Measurements from ENCODE around the gene ZNF805. TPM values are rescaled to one million over a fixed set of nuclear protein-coding genes. Genes with fewer than 3 reads are reported as not detected.

The ZNF805 gene
- total and polyA plus RNA-seq, 7 donors: under 0.01 to 21.6 (median 11.8) TPM

- Histone ChIP-seq H3K4me3 (no peak overlapping the region), H3K27ac (no peak overlapping the region), H3K27me3 (no peaks in the 10 kb centered on the region), H3K4me1 (no peaks in the 10 kb centered on the region), H3K9me3 (no peaks in the 10 kb centered on the region), H3K36me3 (peaks cover 0 to 32% (median 0%) of the 10 kb centered on the region in 4 donors)
- TF ChIP-seq EP300 (IDR thresholded peaks at IDR 0.05) (no peak), POLR2A (IDR thresholded peaks at IDR 0.05) (no peak), POLR2AphosphoS5 (IDR thresholded peaks at IDR 0.05) (no peak)
- TF ChIP-seq, protein P1, sequence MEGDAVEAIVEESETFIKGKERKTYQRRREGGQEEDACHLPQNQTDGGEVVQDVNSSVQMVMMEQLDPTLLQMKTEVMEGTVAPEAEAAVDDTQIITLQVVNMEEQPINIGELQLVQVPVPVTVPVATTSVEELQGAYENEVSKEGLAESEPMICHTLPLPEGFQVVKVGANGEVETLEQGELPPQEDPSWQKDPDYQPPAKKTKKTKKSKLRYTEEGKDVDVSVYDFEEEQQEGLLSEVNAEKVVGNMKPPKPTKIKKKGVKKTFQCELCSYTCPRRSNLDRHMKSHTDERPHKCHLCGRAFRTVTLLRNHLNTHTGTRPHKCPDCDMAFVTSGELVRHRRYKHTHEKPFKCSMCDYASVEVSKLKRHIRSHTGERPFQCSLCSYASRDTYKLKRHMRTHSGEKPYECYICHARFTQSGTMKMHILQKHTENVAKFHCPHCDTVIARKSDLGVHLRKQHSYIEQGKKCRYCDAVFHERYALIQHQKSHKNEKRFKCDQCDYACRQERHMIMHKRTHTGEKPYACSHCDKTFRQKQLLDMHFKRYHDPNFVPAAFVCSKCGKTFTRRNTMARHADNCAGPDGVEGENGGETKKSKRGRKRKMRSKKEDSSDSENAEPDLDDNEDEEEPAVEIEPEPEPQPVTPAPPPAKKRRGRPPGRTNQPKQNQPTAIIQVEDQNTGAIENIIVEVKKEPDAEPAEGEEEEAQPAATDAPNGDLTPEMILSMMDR (IDR thresholded peaks at IDR 0.05): no peak
- no peak for DNase-seq
- 93 to 96% methylated on average over 3 of the region's 3 CpGs for WGBS, 2 donors
- intact Hi-C loops (cut with DNase I): no loop called here
Observed at GRCh38 chr19:57262044-57262443, 21.6 kb downstream of the ZNF805 start.

DNA sequence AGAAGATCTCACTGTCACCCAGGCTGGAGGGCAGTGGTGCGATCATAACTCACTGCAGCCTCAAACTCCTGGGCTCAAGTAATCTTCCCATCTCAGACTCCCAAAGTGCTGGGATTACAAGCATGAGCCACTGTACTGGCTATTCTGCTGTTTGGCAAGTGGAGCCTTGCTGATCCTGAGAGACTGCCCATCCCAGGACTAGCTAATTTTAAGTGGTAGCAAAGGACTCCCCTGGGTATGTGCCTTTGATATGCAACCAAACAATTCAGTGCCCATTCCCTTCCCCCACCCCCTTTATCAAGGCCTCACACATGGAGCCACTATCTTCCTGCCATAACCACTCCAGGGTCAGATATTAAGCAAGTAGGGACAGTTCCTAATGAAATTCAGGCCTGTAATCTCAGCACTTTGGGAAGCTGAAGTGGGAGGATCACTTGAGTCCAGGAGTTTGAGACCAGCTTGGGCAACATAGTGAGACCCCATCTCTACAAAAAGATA lies 22.9 kb downstream of the ZNF805 start:
- no peak overlapping the region for H3K27ac ChIP-seq
- TF ChIP-seq POLR2AphosphoS5 (IDR thresholded peaks at IDR 0.05) (no peak), POLR2A (IDR thresholded peaks at IDR 0.05) (no peak), EP300 (IDR thresholded peaks at IDR 0.05) (no peak)
- TF ChIP-seq, protein P1 (IDR thresholded peaks at IDR 0.05): no peak
- DNase-seq: no peak
- no peaks in the 10 kb centered on the region for H3K9me3 ChIP-seq
- no peaks in the 10 kb centered on the region for H3K4me1 ChIP-seq
- intact Hi-C loops (cut with DNase I): no loop called here
- peaks cover 0 to 30% (median 0%) of the 10 kb centered on the region in 4 donors for H3K36me3 ChIP-seq
- 92 to 96% methylated on average over 1 of the region's 1 CpG for WGBS, 2 donors
- H3K4me3 ChIP-seq: no peak overlapping the region
- H3K27me3 ChIP-seq: no peaks in the 10 kb centered on the region

DNA sequence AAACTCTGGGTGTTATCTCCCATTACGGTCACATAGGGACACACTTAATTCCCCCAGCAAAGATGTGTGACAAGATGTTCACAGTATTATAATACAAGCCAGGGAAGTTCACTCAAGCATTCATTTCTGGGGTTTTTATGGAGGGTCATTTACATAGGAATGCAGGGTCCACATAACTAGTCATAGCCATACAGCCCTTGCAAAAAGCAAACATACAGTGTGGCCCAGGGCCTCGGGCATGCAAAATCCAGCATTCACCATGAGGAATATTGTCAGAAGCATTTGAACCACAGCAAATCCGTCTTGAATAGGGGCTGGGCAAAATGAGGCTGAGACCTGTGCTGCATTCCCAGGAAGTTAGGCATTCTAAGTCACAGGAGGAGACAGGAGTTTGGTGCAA lies 26.9 kb downstream of the ZNF805 start:
- H3K36me3 ChIP-seq: peaks cover 0 to 5% (median 0%) of the 10 kb centered on the region in 4 donors
- no peak for TF ChIP-seq EP300 (IDR thresholded peaks at IDR 0.05)
- TF ChIP-seq, protein P1 (IDR thresholded peaks at IDR 0.05): no peak
- no peak for TF ChIP-seq POLR2AphosphoS5 (IDR thresholded peaks at IDR 0.05)
- TF ChIP-seq POLR2A (IDR thresholded peaks at IDR 0.05): no peak
- H3K4me3 ChIP-seq: no peak overlapping the region
- no peak overlapping the region for H3K27ac ChIP-seq
- no peaks in the 10 kb centered on the region for H3K27me3 ChIP-seq
- no peaks in the 10 kb centered on the region for H3K4me1 ChIP-seq
- intact Hi-C loops (cut with DNase I): no loop called here
- no peaks in the 10 kb centered on the region for H3K9me3 ChIP-seq
- no peak for DNase-seq
- whole genome bisulfite sequencing, 2 donors: 83 to 85% methylated on average over 3 of the region's 3 CpGs

DNA sequence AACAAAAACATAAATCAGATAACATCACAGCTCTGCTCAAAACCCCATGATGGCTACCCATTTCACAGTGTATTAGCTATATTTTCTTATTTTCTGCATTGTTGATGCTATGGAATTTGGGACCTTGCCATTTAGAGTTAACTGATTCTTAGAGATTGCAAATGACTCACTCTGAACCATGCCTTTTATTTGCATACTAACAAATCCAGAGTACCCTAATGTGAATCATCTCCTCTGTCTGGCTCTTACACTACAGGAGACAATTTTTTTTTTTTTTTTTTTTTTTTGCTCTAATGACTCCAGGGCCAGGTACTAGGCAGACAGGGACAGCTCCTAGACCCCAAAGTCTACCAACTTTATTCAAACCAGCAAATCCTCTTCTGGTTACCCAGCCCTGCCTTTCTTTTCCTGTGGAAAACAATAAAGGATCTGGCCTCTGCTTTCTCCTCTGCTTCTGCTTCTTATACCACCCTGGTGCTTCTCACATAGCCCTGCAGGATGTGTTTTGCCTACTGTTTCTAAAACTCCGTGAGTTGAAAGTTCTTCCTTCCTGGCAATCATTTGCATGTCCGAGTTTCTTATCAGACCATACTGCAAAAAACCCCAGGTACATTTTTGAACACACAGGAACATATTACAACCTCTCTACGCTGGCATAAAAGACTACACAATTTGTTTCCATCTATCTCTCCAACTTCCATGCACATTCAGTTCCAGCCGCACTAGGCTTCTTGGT lies 29.3 kb downstream of the ZNF805 start:
- Histone ChIP-seq H3K4me1 (no peaks in the 10 kb centered on the region), H3K9me3 (no peaks in the 10 kb centered on the region), H3K27me3 (no peaks in the 10 kb centered on the region), H3K36me3 (peaks cover 0 to 10% (median 0%) of the 10 kb centered on the region in 4 donors), H3K4me3 (no peak overlapping the region), H3K27ac (no peak overlapping the region)
- DNase-seq: no peak
- 80 to 91% methylated on average over 4 of the region's 4 CpGs for WGBS, 2 donors
- no peak for TF ChIP-seq POLR2A (IDR thresholded peaks at IDR 0.05)
- TF ChIP-seq, protein P1 (IDR thresholded peaks at IDR 0.05): no peak
- intact Hi-C loops (cut with DNase I): no loop called here
